Measurements from ENCODE around the gene GLIS1. TPM values are rescaled to one million over a fixed set of nuclear protein-coding genes. Genes with fewer than 3 reads are reported as not detected.

The GLIS1 gene
- total RNA-seq, 1 experiment from 2014 or later: 1.0 TPM

GRCh38 chr1:53594391-53595180, 144.4 kb downstream of the GLIS1 start:
- DNase-seq (ENCODE audit: low spot score): no peak

DNA sequence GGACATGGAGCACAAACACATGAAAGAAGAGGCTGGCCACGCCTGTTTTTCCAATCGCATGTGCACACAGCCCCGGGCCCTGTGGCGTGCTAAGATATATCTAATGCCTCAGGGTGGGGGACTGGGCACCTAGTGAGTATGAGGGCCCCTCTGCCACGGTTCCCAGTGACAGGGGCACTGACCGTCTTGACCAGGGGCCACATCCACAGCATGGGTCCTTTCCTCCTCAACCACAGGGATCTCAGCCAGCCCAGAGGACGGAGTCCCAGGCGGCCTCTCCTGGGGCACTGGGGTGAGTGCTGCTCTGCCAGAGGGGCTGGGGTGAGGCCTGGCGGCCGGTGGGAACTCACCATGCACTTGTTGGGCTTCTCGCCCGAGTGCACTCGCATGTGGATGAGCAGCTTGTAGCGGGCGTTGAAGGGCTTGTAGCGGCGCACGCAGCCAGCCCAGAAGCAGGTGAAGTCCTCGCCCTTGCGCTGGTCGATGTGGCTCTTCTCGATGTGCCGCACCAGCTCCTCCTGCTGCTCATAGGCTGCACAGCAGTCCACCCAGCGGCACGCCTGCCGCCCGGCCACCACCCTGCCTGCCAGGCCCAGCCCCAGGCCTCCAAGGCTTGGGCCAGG, 145.1 kb downstream of the GLIS1 start:
- DNase-seq (ENCODE audit: low spot score): no peak

DNA sequence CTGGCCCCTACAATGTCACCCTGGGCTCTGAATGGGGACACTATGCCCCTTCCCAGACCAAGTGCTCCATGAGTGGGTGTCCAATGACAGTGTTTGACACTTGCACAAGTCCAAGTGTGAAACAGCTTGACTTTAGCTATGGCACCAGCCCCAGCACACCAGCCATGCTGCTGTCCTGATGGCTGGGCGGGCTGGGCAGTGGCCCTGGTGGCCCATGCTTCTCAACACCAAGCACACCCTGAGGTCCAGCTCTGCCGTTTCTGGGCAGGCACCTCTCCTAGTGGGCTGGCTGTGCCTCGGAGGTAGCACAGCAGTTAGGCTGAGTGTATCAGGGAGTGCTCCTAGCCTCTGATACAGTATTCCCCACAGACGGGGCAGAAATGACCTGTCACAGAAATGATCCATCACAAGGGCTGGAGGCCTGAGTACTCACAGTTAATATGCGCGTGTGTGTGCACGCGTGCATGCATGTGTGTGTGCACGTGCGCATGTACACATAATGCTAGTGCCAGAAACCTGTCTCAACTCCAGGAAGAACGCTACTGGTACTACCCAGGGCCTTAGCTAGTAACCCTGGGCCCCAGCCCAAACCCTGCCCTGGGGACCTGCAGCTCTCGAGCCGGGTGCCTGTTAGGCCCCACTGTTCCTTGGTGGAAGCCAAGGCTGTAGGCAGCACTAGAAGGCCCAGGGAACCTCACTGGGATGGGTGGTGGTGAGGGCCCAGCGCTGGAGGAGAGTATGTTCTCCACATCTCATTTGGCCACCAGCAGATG, 145.8 kb downstream of the GLIS1 start:
- no peak for DNase-seq (ENCODE audit: low spot score)

DNA sequence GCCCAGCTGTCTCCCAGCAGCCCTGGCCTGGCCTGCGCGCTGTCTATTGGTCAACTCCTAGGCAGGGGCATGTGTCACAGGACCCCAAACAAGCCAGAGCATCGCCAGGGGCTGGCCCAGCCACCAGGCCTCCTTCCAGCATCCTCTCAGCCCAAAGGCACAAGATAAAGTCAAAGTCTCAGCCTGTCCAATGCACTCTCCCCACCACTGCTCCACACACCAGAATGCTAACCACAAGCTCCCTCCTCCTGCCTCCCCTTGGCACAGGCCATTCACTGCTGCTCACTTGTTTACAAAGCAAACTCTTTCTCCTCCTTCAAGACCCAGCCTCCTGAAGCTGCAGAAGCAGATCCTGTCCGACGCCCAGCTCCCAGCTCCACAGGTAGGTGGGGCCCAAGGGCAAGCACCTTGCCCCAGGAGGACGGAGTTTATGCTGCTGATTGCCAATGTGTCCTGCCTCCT, 146.4 kb downstream of the GLIS1 start:
- peak; percentile 91 for DNase-seq (ENCODE audit: low spot score)

DNA sequence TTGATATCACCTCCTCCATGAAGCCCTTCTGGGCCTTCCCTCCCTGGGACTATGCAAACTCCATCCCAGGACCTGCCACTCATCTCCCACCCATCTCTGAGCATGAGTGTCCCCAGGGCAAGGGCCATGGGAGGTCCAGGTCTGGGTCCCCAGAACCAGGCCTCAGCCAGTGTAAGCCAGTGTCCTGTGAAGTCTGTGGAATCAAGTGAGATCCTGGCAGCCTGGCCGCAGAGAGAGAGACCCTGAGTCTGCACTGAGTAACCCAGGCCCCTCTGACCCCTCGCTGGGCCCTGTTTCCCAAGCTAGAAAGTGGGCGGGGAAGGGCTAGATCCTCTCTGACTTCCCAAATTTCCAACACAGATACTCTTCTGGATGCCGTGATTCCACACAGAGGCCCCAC, 147.0 kb downstream of the GLIS1 start:
- no peak for DNase-seq (ENCODE audit: low spot score)

DNA sequence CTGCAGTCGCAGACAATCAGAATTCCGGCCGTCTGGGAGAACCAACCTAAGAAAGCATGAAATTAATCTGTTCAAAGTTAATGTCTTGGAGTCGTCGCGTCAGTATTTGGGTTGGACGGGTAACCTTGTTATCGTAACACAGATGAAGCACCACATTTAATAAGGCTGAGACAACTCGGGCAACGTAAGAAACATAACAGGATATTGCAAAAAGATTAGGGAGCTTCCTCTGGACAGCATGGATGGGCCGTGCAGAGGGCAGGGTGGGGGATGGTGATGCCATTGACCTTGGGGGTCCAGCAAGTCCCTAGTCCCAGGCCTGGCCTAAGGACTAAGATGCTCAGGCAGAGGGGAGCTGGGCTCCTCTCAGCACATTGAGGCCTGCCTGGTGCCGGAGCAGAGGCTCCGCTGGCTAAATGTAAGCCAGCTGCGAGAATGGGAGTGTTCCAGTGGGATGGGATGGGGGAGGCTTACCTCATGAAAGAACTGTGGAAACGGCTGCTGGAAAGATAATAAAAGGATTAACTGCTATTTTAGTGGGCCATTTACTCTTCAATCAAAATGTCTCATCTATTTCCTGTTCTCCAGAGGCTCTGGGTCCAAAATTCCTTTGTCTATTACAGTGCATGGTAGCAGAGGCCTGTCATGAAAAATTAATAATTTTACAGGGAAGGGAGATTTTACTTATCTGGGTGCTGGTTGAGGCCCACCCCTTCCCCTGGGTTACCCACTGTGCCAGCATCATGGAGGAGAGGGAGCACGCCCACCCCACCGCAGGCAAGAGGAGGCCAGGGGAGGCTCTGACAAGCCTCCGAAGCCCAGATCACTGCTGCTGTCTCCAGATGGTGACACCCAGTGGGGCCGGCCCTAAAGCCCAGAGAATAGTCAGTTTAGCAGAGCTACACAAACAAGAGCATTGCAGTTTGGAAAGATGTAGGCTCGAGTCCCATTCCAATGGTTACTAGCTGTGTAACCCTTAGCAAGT, 148.1 kb downstream of the GLIS1 start:
- no peak for DNase-seq (ENCODE audit: low spot score)

GRCh38 chr1:53590104-53590503, 148.9 kb downstream of the GLIS1 start:
- no peak for DNase-seq (ENCODE audit: low spot score)

DNA sequence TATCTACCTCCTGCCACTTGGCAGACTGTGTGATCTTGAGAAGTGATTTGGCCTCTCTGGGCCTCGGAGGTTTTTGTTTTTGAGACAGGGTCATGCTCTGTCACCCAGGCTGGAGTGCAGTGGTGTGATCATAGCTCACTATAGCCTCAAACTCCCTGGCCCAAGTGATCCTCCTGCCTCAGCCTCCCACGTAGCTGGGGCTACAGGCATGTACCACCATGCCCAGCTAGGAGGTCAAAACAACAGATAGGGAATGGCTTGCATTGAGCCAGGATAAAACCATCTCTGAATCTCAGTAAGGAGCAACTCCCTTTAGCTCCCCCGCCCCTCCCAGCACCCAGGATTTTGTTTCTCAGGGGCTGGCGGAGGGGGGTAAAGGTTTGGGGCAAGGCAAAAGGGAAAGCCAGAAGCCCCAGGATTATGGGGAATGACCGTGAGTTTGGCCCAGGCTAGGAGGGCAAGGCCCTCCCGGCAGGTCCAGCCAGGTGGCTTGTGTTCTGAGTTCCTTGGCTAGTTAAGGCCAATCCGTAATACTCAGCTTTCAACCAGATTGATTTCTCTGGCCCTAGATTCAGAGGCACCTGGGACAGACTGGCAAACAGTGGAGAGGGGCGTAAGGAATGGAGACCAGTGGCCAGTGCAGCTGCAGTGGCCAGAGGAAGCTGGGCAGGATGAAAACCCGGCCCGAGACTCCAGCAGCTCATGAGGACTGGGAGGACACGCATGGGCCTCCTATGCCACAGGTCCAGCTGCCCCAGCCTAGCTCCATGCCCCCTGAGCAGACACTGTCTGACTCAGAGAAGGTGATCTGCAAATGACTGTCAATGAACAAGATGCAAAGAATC, 149.7 kb downstream of the GLIS1 start:
- no peak for DNase-seq (ENCODE audit: low spot score)

- no peak for DNase-seq (ENCODE audit: low spot score)
Measured at GRCh38 chr1:53588053-53588779, 150.7 kb downstream of the GLIS1 start.

- no peak for DNase-seq (ENCODE audit: low spot score)
Measured at GRCh38 chr1:53587252-53587988, 151.5 kb downstream of the GLIS1 start.

- no peak for DNase-seq (ENCODE audit: low spot score)
Measured at GRCh38 chr1:53586765-53587164, 152.2 kb downstream of the GLIS1 start.

DNA sequence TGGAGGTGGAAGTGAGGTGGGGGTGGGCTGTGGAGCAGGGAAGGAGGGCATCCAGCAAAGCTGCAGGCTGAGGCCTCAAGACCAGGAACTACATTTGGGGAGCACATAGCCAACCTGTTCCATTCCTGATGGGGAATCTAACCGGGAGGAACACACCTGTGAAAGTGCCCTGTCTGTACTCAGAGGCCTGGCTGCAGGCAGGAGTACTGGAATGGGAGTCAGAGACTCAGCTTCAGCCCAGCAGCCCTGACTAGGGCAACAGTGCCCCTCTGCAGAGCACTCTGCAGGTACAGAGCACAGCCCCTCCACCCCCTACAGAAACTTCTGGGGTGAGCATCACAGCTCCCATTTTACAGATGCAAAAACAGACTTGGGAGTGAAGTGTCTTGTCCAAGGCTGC, 153.4 kb downstream of the GLIS1 start:
- DNase-seq (ENCODE audit: low spot score): no peak

- no peak for DNase-seq (ENCODE audit: low spot score)
Measured at GRCh38 chr1:53585129-53585528, 153.8 kb downstream of the GLIS1 start.

GRCh38 chr1:53584777-53585107, 154.2 kb downstream of the GLIS1 start:
- no peak for DNase-seq (ENCODE audit: low spot score)

DNA sequence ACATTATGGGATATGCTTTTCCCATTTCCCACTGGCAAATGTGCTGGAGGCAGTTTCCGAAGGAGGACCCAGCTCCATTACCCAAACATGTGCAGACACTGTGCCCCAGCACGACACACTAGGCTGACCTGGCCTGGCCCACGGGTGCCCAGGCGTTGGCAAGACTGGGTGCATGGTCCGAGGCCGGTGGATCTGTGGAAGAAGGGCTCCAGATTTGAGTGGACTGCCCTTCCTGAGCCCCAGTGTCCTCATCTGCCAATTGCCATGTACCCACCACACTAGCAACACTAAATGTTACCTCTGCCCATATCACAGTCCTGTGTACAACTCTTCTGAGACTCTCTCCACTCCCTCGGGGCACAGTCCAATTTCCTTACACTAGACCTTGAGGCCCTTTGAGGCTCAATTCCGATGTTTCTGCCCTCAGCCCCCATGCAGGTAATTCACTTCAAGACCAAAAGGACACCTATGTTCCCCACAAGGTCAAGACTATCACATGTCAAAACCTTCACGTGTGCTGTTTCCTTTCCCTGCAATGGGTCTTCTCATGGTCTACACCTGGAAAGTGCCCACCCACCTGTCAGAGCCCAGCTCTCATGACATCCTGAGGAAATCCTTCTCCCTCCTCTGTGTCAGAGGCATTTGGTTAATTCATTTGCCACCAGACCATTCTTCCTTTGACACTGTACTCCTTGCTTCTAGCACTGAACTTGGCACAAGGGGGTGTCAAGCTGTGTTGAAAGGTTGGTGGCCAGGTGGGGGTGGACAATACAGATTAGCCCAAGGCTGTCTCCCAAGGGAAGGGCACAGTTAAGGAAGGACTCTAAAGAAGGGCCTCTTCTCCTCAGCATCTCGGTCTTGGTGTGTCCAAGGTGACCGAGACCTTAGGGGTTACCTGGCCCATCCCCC, 154.8 kb downstream of the GLIS1 start:
- no peak for DNase-seq (ENCODE audit: low spot score)

DNA sequence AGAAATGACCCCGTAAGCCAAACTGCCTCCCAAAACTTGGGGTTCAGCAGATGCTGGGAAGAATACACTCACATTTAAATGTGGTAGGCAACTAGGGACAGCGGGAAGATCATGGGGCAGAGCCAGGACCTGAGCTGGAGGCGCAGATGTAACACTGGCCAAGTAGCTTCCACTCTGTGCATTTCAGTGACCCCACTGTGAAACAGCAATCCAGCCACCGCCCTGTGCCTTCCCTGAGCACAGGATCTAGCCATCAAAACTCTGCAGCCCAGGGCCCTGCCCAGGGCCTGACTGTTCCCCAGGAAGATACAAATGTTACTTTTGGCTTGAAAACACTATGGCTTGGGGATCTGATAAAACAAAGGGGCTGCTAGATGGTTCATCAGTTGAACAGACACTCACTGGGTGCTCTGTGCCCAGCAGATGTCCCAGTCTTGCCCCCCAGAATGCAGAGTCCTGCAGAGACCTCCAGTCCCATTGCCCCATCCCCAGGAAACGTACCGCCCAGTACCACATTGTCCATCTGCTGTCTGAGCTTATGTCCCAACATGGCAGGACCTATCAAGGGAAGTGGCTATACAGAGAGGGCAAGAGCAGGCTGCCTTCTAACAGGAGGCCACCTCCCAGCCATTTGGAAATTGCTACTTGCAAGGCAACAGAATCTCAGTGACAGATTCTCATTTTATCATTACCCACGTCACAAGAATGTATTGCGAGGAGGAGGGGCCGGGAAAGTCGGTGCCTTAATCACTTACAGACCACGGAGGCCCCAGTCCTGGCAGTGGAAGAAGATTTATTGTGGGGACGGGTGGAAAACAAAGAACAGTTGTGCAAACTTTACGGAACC, 155.7 kb downstream of the GLIS1 start:
- DNase-seq (ENCODE audit: low spot score): no peak

All from H4 (cell line).